ENCODE measurements around the gene IGSF3. TPM values are rescaled to one million over a fixed set of nuclear protein-coding genes. Genes with fewer than 3 reads are reported as not detected.

The IGSF3 gene
- total RNA-seq (27.2 and 34.0 TPM in 2 replicates), polyA plus RNA-seq (8.8 and 9.3 TPM in 2 replicates)

GRCh38 chr1:116667575-116668105 is at the start of gene IGSF3:
TSS of gene IGSF3 (minus strand) at chr1:116667733. CDS start at chr1:116666326, 1,407 bp downstream.
- no peaks in the 10 kb centered on the region for H3K9me2 ChIP-seq (replicated peaks; ENCODE audit: insufficient read depth)
- H3K4me2 ChIP-seq, result peak within 1 kb of the TSS; percentile 98
- H3K79me2 ChIP-seq, result peaks cover 40% of the 10 kb centered on the region
- H3K27me3 ChIP-seq, result no peaks in the 10 kb centered on the region
- no peaks in the 10 kb centered on the region for H3K36me3 ChIP-seq (replicated peaks; ENCODE audit: insufficient read depth, low read depth)
- WGBS (ENCODE audit: low lambda C conversion rate, missing lambda C conversion rate), result 9% methylated on average over 10 of the region's 58 CpGs
- H3K9me3 ChIP-seq (ENCODE audit: low read depth), result no peaks in the 10 kb centered on the region
- H3K4me1 ChIP-seq (ENCODE audit: insufficient read depth), result peaks cover 26% of the 10 kb centered on the region
- TF ChIP-seq EZH2 (IDR thresholded peaks at IDR 0.05; ENCODE audit: borderline replicate concordance), result no peak
- TF ChIP-seq EZH2phosphoT487 (IDR thresholded peaks at IDR 0.05; ENCODE audit: low read depth, severe bottlenecking, unreplicated experiment), result no peak
- no peak for TF ChIP-seq CTCF (IDR thresholded peaks at IDR 0.05; ENCODE audit: poor library complexity)
- H3K27ac ChIP-seq, result peak within 1 kb of the TSS; percentile 71
- H4K20me1 ChIP-seq (ENCODE audit: insufficient read depth, poor library complexity, severe bottlenecking), result no peaks in the 10 kb centered on the region
- peak within 1 kb of the TSS; percentile 97 for H3K4me3 ChIP-seq
- H2AFZ ChIP-seq, result peak within 1 kb of the TSS; percentile 37
- DNase-seq (ENCODE audit: low spot score), result peak; percentile 89

- Histone ChIP-seq H3K9me3 (ENCODE audit: low read depth) (no peaks in the 10 kb centered on the region), H3K27me3 (no peaks in the 10 kb centered on the region), H3K4me1 (ENCODE audit: insufficient read depth) (no peaks in the 10 kb centered on the region), H3K36me3 (replicated peaks; ENCODE audit: insufficient read depth, low read depth) (no peaks in the 10 kb centered on the region), H3K4me2 (no peak overlapping the region), H4K20me1 (ENCODE audit: insufficient read depth, poor library complexity, severe bottlenecking) (no peaks in the 10 kb centered on the region), H2AFZ (no peak overlapping the region), H3K79me2 (no peaks in the 10 kb centered on the region), H3K27ac (no peak overlapping the region), H3K9me2 (replicated peaks; ENCODE audit: insufficient read depth) (no peaks in the 10 kb centered on the region), H3K4me3 (no peak overlapping the region)
- 89% methylated on average over 3 of the region's 3 CpGs for WGBS (ENCODE audit: low lambda C conversion rate, missing lambda C conversion rate)
- no peak for DNase-seq (ENCODE audit: low spot score)
- no peak for TF ChIP-seq CTCF (IDR thresholded peaks at IDR 0.05; ENCODE audit: poor library complexity)
- no peak for TF ChIP-seq EZH2phosphoT487 (IDR thresholded peaks at IDR 0.05; ENCODE audit: low read depth, severe bottlenecking, unreplicated experiment)
- no peak for TF ChIP-seq EZH2 (IDR thresholded peaks at IDR 0.05; ENCODE audit: borderline replicate concordance)
Observed at GRCh38 chr1:116717318-116717717, 49.8 kb upstream of the IGSF3 start.

- Histone ChIP-seq H3K9me2 (replicated peaks; ENCODE audit: insufficient read depth) (no peaks in the 10 kb centered on the region), H3K27ac (no peak overlapping the region), H3K9me3 (ENCODE audit: low read depth) (no peaks in the 10 kb centered on the region), H3K4me3 (no peak overlapping the region), H3K4me1 (ENCODE audit: insufficient read depth) (peaks cover 4% of the 10 kb centered on the region), H3K36me3 (replicated peaks; ENCODE audit: insufficient read depth, low read depth) (no peaks in the 10 kb centered on the region), H2AFZ (no peak overlapping the region), H3K79me2 (no peaks in the 10 kb centered on the region), H3K27me3 (no peaks in the 10 kb centered on the region), H3K4me2 (no peak overlapping the region), H4K20me1 (ENCODE audit: insufficient read depth, poor library complexity, severe bottlenecking) (no peaks in the 10 kb centered on the region)
- TF ChIP-seq EZH2phosphoT487 (IDR thresholded peaks at IDR 0.05; ENCODE audit: low read depth, severe bottlenecking, unreplicated experiment), result no peak
- no peak for TF ChIP-seq CTCF (IDR thresholded peaks at IDR 0.05; ENCODE audit: poor library complexity)
- TF ChIP-seq EZH2 (IDR thresholded peaks at IDR 0.05; ENCODE audit: borderline replicate concordance), result no peak
- no peak for DNase-seq (ENCODE audit: low spot score)
- 94% methylated on average over 3 of the region's 3 CpGs for WGBS (ENCODE audit: low lambda C conversion rate, missing lambda C conversion rate)
Observed at GRCh38 chr1:116716391-116716790, 48.9 kb upstream of the IGSF3 start.
